IPS-15b (cell line): ENCODE results near the gene KRT2.

Source experiments
- H3K27me3 ChIP-seq: one replicate; pipeline ENCODE4 v1.6.1; 2013; ENCODE audit warnings: low read length; ENCODE audit not compliant: control insufficient read depth, insufficient read depth
- H3K36me3 ChIP-seq: one replicate; pipeline ENCODE4 v1.6.1; 2013; ENCODE audit warnings: low read length; ENCODE audit not compliant: control insufficient read depth, insufficient read depth
- H3K4me1 ChIP-seq: one replicate; pipeline ENCODE4 v1.6.1; 2013; ENCODE audit warnings: mild to moderate bottlenecking, low read length; ENCODE audit not compliant: control insufficient read depth, insufficient read depth
- H3K4me3 ChIP-seq: one replicate; pipeline ENCODE4 v1.5.1; 2013; ENCODE audit warnings: low read depth, low read length
- H3K9ac ChIP-seq: one replicate; pipeline ENCODE4 v1.6.1; 2013; ENCODE audit warnings: low read depth, mild to moderate bottlenecking, low read length
- H3K9me3 ChIP-seq: one replicate; pipeline ENCODE4 v1.6.1; 2013; ENCODE audit warnings: mild to moderate bottlenecking, low read length; ENCODE audit not compliant: control insufficient read depth, insufficient read depth

KRT2 gene

GRCh38 chr12:52662093-52662917 is 10.3 kb upstream of the KRT2 start:
- Histone ChIP-seq H3K36me3 (no peaks in the 10 kb centered on the region), H3K4me1 (no peaks in the 10 kb centered on the region), H3K9me3 (no peaks in the 10 kb centered on the region), H3K9ac (no peak overlapping the region), H3K4me3 (no peak overlapping the region), H3K27me3 (no peaks in the 10 kb centered on the region)

DNA sequence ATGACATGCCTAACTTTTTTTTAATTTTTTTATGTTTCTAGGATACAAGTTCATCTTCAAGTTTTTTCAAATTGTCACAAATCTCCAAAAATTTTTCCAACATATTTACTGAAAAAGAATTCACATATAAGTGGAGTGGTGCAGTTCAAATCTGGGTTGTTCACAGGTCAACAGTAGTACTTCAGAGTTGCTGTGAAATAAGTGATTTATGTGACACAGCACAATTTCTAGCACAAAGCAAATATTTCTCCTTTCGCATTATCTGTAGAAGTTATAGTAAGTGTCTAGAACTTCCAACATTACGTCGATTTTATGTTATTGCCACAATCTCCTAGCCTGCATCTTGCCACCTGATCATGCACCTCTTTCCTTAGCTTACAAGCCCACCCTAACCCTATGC is 9.7 kb upstream of the KRT2 start:
- no peaks in the 10 kb centered on the region for H3K27me3 ChIP-seq

GRCh38 chr12:52660934-52661499 is 9.0 kb upstream of the KRT2 start:
- Histone ChIP-seq H3K9me3 (no peaks in the 10 kb centered on the region), H3K4me1 (no peaks in the 10 kb centered on the region), H3K9ac (no peak overlapping the region), H3K36me3 (no peaks in the 10 kb centered on the region), H3K27me3 (no peaks in the 10 kb centered on the region), H3K4me3 (no peak overlapping the region)

More for the DNA sequence above, 9.7 kb upstream of the KRT2 start:
- H3K4me1 ChIP-seq, result no peaks in the 10 kb centered on the region
- no peaks in the 10 kb centered on the region for H3K9me3 ChIP-seq
- no peaks in the 10 kb centered on the region for H3K36me3 ChIP-seq
- H3K4me3 ChIP-seq, result no peak overlapping the region
- H3K9ac ChIP-seq, result no peak overlapping the region

GRCh38 chr12:52659951-52660350 is 7.9 kb upstream of the KRT2 start:
- Histone ChIP-seq H3K9ac (no peak overlapping the region), H3K27me3 (no peaks in the 10 kb centered on the region), H3K9me3 (no peaks in the 10 kb centered on the region), H3K36me3 (no peaks in the 10 kb centered on the region), H3K4me3 (no peak overlapping the region), H3K4me1 (no peaks in the 10 kb centered on the region)

GRCh38 chr12:52659395-52659794 is 7.4 kb upstream of the KRT2 start:
- no peaks in the 10 kb centered on the region for H3K27me3 ChIP-seq
- no peaks in the 10 kb centered on the region for H3K9me3 ChIP-seq
- no peak overlapping the region for H3K9ac ChIP-seq
- no peaks in the 10 kb centered on the region for H3K36me3 ChIP-seq
- H3K4me1 ChIP-seq, result no peaks in the 10 kb centered on the region
- H3K4me3 ChIP-seq, result no peak overlapping the region

DNA sequence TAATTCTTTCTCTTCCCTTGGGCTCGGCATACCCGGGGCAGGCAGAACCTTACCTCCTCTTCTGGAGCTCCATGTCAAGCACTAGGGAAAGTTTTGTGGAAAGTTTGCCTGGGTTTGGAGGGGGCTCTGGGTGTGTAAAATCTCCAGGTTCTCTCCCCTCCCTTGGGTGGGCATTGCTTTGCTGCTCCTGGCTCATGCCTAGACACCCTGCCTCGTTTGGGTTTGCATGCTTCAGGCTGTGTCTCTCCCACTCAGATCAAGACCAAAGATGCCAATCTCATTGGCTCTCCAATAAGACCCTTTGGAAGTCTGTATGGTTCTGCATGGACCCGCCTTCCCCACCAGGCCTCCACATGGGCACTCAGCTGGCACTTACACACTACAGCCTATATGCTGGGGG is 6.2 kb upstream of the KRT2 start:
- Histone ChIP-seq H3K36me3 (no peaks in the 10 kb centered on the region), H3K9ac (no peak overlapping the region), H3K4me1 (no peaks in the 10 kb centered on the region), H3K9me3 (no peaks in the 10 kb centered on the region), H3K27me3 (no peaks in the 10 kb centered on the region), H3K4me3 (no peak overlapping the region)

DNA sequence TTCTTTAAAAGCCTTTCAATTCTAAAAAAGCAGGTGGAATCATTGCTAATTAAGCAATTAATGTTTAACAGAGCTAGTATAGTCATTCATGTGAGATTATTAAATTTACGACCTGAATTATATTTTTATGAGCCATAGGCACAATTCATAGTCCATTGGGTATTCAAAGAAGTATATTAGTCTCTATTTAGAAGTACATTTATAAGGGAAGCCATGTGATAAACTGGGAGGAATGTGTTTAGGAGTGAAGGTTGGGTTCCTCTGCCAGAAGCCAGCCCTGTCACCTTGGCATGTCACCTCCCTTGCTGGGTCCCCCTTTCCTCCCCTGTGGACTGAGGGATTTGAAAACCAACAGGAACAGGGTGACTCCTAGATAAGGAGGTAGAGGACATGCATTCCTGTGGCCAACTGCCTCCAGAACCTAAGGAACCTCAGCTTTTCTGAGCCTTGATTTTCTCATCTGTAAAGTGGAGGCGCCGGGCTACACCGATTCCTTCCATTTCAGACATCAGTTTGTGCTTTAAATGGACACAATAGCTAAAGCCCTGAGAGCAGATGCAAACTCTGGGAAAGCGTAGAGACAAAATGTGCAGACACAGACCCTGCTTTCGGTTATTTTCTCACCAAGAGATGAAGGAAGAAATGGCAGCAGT is 5.4 kb upstream of the KRT2 start:
- Histone ChIP-seq H3K9ac (no peak overlapping the region), H3K36me3 (no peaks in the 10 kb centered on the region), H3K27me3 (no peaks in the 10 kb centered on the region), H3K9me3 (no peaks in the 10 kb centered on the region), H3K4me1 (no peaks in the 10 kb centered on the region), H3K4me3 (no peak overlapping the region)

GRCh38 chr12:52656616-52657015 is 4.6 kb upstream of the KRT2 start:
- H3K4me3 ChIP-seq, result no peak overlapping the region
- no peaks in the 10 kb centered on the region for H3K27me3 ChIP-seq

GRCh38 chr12:52655720-52656124 is 3.7 kb upstream of the KRT2 start:
- Histone ChIP-seq H3K4me3 (no peak overlapping the region), H3K9ac (no peak overlapping the region), H3K36me3 (no peaks in the 10 kb centered on the region), H3K9me3 (no peaks in the 10 kb centered on the region), H3K27me3 (no peaks in the 10 kb centered on the region), H3K4me1 (no peaks in the 10 kb centered on the region)

More at GRCh38 chr12:52656616-52657015, 4.6 kb upstream of the KRT2 start:
- H3K9me3 ChIP-seq, result no peaks in the 10 kb centered on the region
- no peaks in the 10 kb centered on the region for H3K4me1 ChIP-seq
- H3K9ac ChIP-seq, result no peak overlapping the region
- no peaks in the 10 kb centered on the region for H3K36me3 ChIP-seq

DNA sequence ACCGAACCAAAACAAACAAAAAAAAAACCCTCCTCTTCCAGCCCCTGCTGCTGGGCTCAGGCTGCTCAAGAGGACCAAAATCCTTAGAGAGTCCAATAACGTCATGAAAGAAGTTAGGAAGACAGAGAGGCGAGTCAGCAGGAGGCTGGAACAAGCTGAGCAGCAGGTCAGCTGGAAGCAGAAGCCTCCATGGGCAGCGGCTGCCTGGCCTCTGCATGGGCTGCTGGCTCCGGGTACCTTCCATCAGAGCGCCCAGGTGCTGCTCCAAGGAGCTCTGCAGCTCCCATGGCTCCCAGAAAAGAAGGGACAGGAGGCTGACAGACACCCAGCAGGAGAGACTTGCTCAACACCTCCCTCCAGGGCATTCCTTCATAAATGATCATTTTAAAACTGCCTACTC is 3.2 kb upstream of the KRT2 start:
- Histone ChIP-seq H3K4me3 (no peak overlapping the region), H3K4me1 (no peaks in the 10 kb centered on the region), H3K9me3 (no peaks in the 10 kb centered on the region), H3K27me3 (no peaks in the 10 kb centered on the region), H3K9ac (no peak overlapping the region), H3K36me3 (no peaks in the 10 kb centered on the region)

GRCh38 chr12:52650520-52651081 is 1.4 kb downstream of the KRT2 start:
- H3K9ac ChIP-seq, result no peak overlapping the region
- no peak overlapping the region for H3K4me3 ChIP-seq
- H3K27me3 ChIP-seq, result no peaks in the 10 kb centered on the region
- H3K9me3 ChIP-seq, result no peaks in the 10 kb centered on the region
- H3K36me3 ChIP-seq, result no peaks in the 10 kb centered on the region
- no peaks in the 10 kb centered on the region for H3K4me1 ChIP-seq
